Mesothelial cell of epicardium (in vitro differentiated cells): ENCODE data around the gene RHEX. TPM values are rescaled to one million over a fixed set of nuclear protein-coding genes. Genes with fewer than 3 reads are reported as not detected.

Experiments used
- DNase-seq, 2 experiments: peaks; one replicate each; pipeline ENCODE4 v3.0.0; 2021; ENCODE audit warnings: low spot score in 2 of 2; ENCODE audit not compliant: unreplicated experiment in 2 of 2
- H3K27ac Mint-ChIP-seq: 2 replicates; pipeline ENCODE4 v1.8.0; 2021; ENCODE audit warnings: mixed read lengths
- H3K27me3 Mint-ChIP-seq: 2 replicates; pipeline ENCODE4 v1.8.0; 2021; ENCODE audit warnings: low read depth, mixed read lengths
- H3K36me3 Mint-ChIP-seq: 2 replicates; pipeline ENCODE4 v1.8.0; 2021; ENCODE audit warnings: mixed read lengths
- H3K4me1 Mint-ChIP-seq: 2 replicates; pipeline ENCODE4 v1.8.0; 2021; ENCODE audit warnings: mixed read lengths
- H3K4me3 Mint-ChIP-seq: 2 replicates; pipeline ENCODE4 v1.8.0; 2021; ENCODE audit warnings: mild to moderate bottlenecking, moderate library complexity, mixed read lengths
- H3K9me3 Mint-ChIP-seq: 2 replicates; pipeline ENCODE4 v1.8.0; 2021; ENCODE audit warnings: mixed read lengths
- CTCF ChIP-seq: fragments of 200-600 bp; sonication (generic); IDR thresholded peaks from one replicate; pipeline ENCODE4 v1.5.0; 2021; ENCODE audit warnings: antibody characterized with exemption; ENCODE audit not compliant: unreplicated experiment
- total RNA-seq: library from RNA; stranded (reverse); gene quantifications from 3 replicates; pipeline ENCODE4 v1.2.1, GENCODE V29; 2021

Gene RHEX
- total RNA-seq, 1 donor from 2014 or later, result not detected

DNA sequence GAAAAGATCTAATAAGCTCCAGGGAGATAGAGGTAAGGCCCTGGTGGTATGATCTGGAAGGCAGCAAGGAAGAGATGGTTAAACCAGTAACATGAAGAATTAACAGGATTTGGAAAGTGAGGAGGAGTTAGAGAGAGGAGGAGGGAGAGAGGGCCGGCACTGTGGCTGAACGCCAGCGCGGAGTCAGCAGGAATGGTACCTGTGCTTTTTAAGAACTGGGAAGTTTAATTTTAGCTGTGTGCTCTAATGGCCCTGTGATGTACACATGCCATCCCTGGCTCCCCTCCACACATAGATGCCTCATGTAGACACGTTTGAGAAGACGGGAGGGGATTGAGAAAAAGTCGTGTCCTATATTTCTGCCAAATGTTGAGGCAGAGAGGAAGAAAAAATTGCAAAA is 78.1 kb downstream of the RHEX start:
- DNase-seq, result no peak
- no peaks in the 10 kb centered on the region for H3K9me3 Mint-ChIP-seq

DNA sequence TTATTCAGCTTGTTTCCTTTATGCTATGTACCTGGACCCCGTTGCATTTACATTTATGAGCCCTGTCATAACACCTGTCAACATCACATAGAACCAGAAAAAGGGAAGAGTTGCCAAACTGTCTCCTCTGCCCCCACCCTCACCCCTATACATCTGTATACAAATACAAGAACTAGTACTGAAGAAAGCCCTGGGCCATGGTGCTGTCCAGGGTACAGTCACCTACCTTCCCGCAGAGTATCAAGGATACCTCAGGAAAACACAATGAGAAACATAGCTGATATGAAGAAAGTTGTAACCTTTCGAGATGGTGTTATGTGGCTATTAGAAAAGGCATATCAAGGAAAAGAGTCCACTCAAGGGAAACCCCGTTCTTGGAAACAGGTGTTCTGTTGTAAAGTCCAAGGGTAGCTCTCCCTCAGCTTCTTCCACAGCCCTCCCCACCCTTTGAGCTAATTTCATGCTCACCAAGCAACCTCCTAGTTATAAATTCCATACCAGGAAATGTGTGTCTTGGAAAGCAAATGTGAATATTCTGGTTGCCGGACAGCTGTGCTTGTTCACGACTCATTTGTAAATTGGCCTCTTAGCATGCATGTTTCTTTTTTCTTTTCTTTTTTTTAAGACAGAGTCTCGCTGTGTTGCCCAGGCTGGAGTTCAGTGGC is 80.9 kb downstream of the RHEX start:
- Mint-ChIP-seq H3K36me3 (no peaks in the 10 kb centered on the region), H3K27me3 (peaks cover 21% of the 10 kb centered on the region), H3K4me3 (no peak overlapping the region), H3K27ac (no peak overlapping the region), H3K9me3 (no peaks in the 10 kb centered on the region), H3K4me1 (no peaks in the 10 kb centered on the region)
- DNase-seq, result no peak
- TF ChIP-seq CTCF, result no peak

More for the DNA sequence above, 78.1 kb downstream of the RHEX start:
- no peak for TF ChIP-seq CTCF
- Mint-ChIP-seq H3K4me3 (no peak overlapping the region), H3K27ac (no peak overlapping the region), H3K4me1 (no peaks in the 10 kb centered on the region), H3K27me3 (peaks cover 25% of the 10 kb centered on the region), H3K36me3 (no peaks in the 10 kb centered on the region)

DNA sequence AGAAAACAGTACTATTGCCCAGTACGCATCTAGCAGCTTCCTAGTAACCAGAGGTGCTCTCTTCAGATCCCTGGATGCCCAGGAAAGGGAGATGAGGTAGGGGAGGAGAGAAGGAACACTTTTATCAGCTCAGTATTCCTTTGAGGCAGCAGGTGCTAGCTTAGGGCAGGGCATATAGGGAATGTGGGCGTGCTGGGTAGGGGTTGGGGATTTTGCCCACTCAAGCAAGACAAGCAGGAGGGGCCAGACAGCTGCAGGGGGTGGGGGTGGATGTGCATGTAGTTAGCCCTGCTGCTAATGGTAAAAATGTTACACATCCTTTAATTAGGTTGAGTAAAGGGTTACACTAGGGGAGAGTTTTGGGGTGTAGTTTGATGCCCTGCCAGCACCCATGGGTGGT is 82.3 kb downstream of the RHEX start:
- Mint-ChIP-seq H3K4me3 (no peak overlapping the region), H3K4me1 (no peaks in the 10 kb centered on the region), H3K27ac (no peak overlapping the region), H3K36me3 (no peaks in the 10 kb centered on the region), H3K9me3 (no peaks in the 10 kb centered on the region), H3K27me3 (peaks cover 27% of the 10 kb centered on the region)
- TF ChIP-seq CTCF, result no peak
- no peak for DNase-seq

DNA sequence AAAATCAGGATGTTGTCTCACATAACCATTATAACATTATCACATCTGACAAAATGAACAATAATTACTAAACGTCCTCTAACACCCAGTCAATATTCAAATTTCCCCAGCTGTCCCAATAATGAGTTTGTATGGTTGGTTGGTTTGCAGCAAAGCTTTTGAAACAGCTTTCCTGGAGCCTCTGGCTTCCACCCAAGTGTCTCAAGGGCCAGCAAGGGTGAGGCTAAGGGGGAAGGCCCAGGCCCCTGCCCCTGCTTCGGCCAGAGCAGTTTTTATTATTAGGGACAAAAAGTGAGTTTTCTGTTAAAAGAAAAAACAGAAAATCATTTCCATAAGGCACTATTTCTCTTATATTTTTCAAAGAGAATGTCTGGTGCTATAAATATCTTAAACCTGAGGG is 83.3 kb downstream of the RHEX start:
- Mint-ChIP-seq H3K27me3 (peaks cover 24% of the 10 kb centered on the region), H3K9me3 (no peaks in the 10 kb centered on the region), H3K4me1 (no peaks in the 10 kb centered on the region), H3K4me3 (no peak overlapping the region), H3K36me3 (no peaks in the 10 kb centered on the region), H3K27ac (no peak overlapping the region)
- TF ChIP-seq CTCF, result no peak
- DNase-seq, result no peak

GRCh38 chr1:206142011-206142410 is 89.0 kb downstream of the RHEX start:
- no peaks in the 10 kb centered on the region for H3K9me3 Mint-ChIP-seq
- no peak overlapping the region for H3K4me3 Mint-ChIP-seq
- peaks cover 8% of the 10 kb centered on the region for H3K4me1 Mint-ChIP-seq
- TF ChIP-seq CTCF, result no peak
- DNase-seq, result no peak
- H3K36me3 Mint-ChIP-seq, result no peaks in the 10 kb centered on the region
- no peak overlapping the region for H3K27ac Mint-ChIP-seq
- H3K27me3 Mint-ChIP-seq, result peaks cover 35% of the 10 kb centered on the region

- Mint-ChIP-seq H3K9me3 (no peaks in the 10 kb centered on the region), H3K36me3 (no peaks in the 10 kb centered on the region), H3K4me1 (peaks cover 8% of the 10 kb centered on the region), H3K27me3 (peaks cover 35% of the 10 kb centered on the region), H3K27ac (no peak overlapping the region), H3K4me3 (no peak overlapping the region)
- TF ChIP-seq CTCF, result no peak
- DNase-seq, result no peak
These were observed 89.8 kb downstream of the RHEX start for GRCh38 chr1:206142770-206143169.
